Large intestine (tissue), 3 donors: ENCODE measurements around the gene PUS7L. TPM values are rescaled to one million over a fixed set of nuclear protein-coding genes. Genes with fewer than 3 reads are reported as not detected.

Experiments
- DNase-seq, 2 donors: peaks; one replicate each; pipeline versions ENCODE4 v3.0.0 to v3.0.0-alpha.2; 2013
- H3K27ac ChIP-seq: one replicate; pipeline ENCODE4 v1.5.1; 2013; ENCODE audit warnings: low read length
- H3K27me3 ChIP-seq: 2 replicates; pipeline ENCODE4 v1.6.1; 2013; ENCODE audit warnings: low read length; ENCODE audit not compliant: control insufficient read depth, insufficient read depth
- H3K36me3 ChIP-seq: 2 replicates; pipeline ENCODE4 v1.6.1; 2013; ENCODE audit warnings: low read length; ENCODE audit not compliant: control insufficient read depth, insufficient read depth
- H3K4me1 ChIP-seq: one replicate; pipeline ENCODE4 v1.6.1; 2013; ENCODE audit warnings: low read length; ENCODE audit not compliant: control insufficient read depth, insufficient read depth
- H3K4me3 ChIP-seq: one replicate; pipeline ENCODE4 v1.5.1; 2013; ENCODE audit warnings: low read length
- H3K9me3 ChIP-seq: one replicate; pipeline ENCODE4 v1.6.1; 2013; ENCODE audit warnings: mild to moderate bottlenecking, low read depth, low read length, moderate library complexity; ENCODE audit not compliant: control insufficient read depth
- WGBS: methylation state at CpG from one replicate; pipeline ENCODE4 v1.1.5; 2013; ENCODE audit warnings: low lambda C conversion rate; ENCODE audit not compliant: insufficient coverage; 5-methylcytosine and 5-hydroxymethylcytosine counted together
- polyA plus RNA-seq: library from polyadenylated mRNA; unstranded; fragments of 120-200 nt; gene quantifications from one replicate; pipeline ENCODE4 v1.2.1, GENCODE V29; 2013

Gene PUS7L
- polyA plus RNA-seq, 1 donor, result 8.7 TPM

- Histone ChIP-seq H3K36me3 (no peaks in the 10 kb centered on the region), H3K4me3 (no peak overlapping the region), H3K9me3 (no peaks in the 10 kb centered on the region), H3K27me3 (no peaks in the 10 kb centered on the region), H3K4me1 (no peaks in the 10 kb centered on the region), H3K27ac (no peak overlapping the region)
- DNase-seq, result no peak
- WGBS, result 71% methylated on average over 2 of the region's 2 CpGs
These were observed 89.2 kb downstream of the PUS7L start for GRCh38 chr12:43669373-43669772.

Other genes starting within 250 kb of the PUS7L start
- gene ADAMTS20, start 206.6 kb downstream of the PUS7L start, polyA plus RNA-seq, result 0.49 TPM
- gene IRAK4, start 161 bp upstream of the PUS7L start, polyA plus RNA-seq, result 20.2 TPM
- gene TWF1, start 47.5 kb upstream of the PUS7L start, polyA plus RNA-seq, result 84.1 TPM
- gene TMEM117, start 77.3 kb upstream of the PUS7L start, polyA plus RNA-seq, result 14.9 TPM